Fibroblast of villous mesenchyme (primary cell): ENCODE results near the gene EHD4. TPM values are rescaled to one million over a fixed set of nuclear protein-coding genes. Genes with fewer than 3 reads are reported as not detected.

Source experiments
- DNase-seq: peaks from one replicate; pipeline ENCODE4 v3.0.0-alpha.2; 2010; ENCODE audit warnings: low read depth
- H3K4me3 ChIP-seq: 2 replicates; pipeline ENCODE4 v1.5.1; 2011; ENCODE audit warnings: low read depth, mild to moderate bottlenecking, low read length
- total RNA-seq: library from RNA; depleted of rRNA; stranded (reverse); fragments of >200 nt; gene quantifications from 2 replicates; pipeline ENCODE4 v1.2.3, GENCODE V29; 2012
- TF ChIP-seq, protein P1 (sequence below): IDR thresholded peaks from 2 replicates; pipeline ENCODE4 v1.5.1; 2012; ENCODE audit warnings: low read depth, mild to moderate bottlenecking, low read length; ENCODE audit not compliant: insufficient read depth

EHD4 gene
- total RNA-seq, 1 donor: 19.0 TPM

DNA sequence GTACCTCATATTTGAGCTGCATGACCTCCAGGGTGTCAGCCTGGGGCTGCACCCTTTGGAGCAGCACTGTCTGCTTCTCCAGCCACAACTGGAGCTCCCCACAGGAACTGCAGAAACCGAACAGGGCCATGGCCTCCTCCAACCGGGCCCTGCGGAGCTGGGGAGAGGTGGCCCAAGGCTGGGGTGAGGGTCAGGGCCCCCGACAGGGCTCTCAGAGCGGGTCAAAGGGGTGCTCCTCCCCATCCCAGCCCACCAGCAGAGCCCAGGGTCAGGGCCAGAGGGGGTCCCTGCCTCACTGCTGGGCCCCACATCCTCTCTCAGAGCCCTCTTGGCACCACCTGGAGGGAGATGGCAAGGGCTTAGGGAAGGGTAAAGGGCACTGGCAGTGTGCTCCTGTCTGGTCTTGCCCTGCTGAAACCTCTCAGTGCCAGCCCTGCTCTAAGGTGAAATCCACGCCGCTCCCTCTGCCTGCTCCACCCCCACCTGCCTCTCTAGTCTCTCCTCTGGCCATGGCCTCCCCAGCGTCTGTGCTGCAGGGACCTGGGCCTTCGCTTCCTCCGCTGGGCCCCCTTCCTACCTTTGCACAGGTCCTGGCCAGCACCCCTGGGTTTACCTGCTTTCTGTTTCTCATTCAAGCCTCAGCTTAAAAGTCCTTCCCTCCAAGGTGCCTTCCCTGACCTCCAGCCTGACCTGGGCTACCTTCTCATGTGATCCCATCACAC, 92.0 kb downstream of the EHD4 start:
- DNase-seq: no peak
- TF ChIP-seq, protein P1, sequence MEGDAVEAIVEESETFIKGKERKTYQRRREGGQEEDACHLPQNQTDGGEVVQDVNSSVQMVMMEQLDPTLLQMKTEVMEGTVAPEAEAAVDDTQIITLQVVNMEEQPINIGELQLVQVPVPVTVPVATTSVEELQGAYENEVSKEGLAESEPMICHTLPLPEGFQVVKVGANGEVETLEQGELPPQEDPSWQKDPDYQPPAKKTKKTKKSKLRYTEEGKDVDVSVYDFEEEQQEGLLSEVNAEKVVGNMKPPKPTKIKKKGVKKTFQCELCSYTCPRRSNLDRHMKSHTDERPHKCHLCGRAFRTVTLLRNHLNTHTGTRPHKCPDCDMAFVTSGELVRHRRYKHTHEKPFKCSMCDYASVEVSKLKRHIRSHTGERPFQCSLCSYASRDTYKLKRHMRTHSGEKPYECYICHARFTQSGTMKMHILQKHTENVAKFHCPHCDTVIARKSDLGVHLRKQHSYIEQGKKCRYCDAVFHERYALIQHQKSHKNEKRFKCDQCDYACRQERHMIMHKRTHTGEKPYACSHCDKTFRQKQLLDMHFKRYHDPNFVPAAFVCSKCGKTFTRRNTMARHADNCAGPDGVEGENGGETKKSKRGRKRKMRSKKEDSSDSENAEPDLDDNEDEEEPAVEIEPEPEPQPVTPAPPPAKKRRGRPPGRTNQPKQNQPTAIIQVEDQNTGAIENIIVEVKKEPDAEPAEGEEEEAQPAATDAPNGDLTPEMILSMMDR: no peak
- H3K4me3 ChIP-seq: no peak overlapping the region

DNA sequence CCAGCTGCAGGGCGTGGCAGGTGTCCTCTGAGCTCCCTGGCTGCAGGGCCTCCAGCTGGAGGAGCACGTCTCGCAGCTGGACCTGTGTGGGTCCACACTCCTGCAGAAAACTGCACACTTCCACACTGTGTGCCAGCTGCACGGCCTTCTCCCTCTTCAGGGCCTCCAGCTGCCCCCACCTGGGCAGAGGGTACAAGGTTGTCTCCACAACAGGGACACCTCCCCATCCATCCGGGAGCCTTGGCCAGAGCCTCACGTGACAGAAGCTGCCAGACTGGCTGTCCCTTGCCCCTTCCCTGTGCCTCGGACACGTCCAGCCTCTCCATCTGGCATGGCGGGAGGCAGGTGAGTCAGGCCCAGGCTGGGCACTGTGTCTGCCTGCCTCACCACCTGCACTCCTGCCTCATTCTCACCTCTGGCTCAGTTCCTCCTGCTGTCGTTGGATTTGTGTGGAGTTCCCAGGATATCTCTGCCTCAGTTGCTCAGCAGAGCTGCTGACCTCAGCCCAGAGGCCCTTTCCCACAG, 93.0 kb downstream of the EHD4 start:
- H3K4me3 ChIP-seq: no peak overlapping the region
- DNase-seq: no peak
- TF ChIP-seq, protein P1: no peak

DNA sequence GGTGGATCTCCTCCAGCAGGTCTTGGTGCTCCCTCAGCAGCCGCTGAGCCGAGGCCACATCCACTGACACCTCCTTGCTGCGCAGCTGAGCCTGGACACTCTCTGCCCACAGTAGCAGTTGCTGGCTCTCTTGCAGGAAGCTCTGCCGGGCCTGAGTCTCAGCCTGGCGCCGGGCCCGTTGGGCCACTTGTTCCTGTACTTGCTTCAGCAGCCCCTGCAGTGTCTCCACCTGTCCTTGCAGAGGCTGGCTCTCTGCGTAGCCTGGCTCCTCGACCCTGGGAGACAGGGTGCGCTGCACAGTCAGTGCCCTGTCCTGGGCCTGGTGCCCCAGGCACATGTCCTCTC, 94.0 kb downstream of the EHD4 start:
- TF ChIP-seq, protein P1: no peak
- no peak for DNase-seq
- no peak overlapping the region for H3K4me3 ChIP-seq

DNA sequence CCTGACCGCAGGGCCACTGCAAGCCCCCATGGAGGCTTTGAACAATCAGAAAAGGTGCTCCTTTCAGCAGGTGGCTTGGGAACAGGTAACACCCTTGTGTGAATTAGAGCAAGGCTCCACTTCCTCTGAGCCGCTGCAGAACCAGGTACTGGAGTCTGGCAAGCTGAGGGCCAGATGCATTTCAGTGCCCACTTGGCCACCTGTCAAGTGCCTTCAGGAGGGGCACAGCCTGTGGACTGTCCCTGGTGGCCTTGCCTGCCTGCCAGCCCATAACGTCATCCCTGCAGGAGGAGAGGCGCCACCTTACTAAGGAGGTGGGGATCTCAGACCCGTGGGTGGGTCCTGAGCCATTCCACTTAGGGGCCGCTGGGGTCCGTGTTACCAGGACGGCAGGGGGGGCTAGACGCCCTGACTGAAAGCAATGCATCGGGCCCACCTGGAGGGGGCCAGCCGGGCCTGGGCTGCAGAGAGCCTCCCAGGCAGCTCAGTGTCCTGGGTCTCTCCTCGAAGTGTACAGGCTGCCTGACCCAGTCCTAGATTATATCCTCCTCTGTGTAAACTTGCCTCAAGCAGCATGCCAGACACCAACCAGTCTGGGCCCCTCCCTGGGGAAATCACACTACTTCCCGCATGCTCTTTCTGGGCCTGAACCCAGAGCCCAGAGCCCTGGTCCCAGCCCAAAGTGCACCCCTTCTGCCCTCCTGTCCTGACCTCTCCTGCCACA, 94.6 kb downstream of the EHD4 start:
- DNase-seq: no peak
- TF ChIP-seq, protein P1: no peak
- no peak overlapping the region for H3K4me3 ChIP-seq

DNA sequence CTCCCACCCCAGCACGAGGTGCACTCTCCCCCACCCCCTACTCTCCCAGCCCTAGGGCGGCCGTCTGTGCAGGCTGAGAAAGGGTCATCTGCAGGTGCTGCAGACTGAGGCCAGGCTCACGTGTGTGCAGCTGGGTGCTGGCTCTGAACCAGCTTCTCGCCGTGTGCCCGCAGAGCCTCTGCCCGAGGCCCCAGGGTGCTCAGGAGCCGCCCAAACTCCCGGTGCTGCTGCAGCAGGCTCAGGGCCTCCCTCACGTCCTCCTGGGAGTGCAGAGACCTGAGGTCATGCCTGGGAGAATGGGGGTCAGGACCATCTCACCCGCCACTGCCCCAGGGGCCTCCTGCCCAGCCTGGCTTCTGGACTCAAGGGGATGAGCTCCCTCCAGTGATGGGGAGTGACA, 95.7 kb downstream of the EHD4 start:
- DNase-seq: no peak
- H3K4me3 ChIP-seq: no peak overlapping the region
- TF ChIP-seq, protein P1: no peak

DNA sequence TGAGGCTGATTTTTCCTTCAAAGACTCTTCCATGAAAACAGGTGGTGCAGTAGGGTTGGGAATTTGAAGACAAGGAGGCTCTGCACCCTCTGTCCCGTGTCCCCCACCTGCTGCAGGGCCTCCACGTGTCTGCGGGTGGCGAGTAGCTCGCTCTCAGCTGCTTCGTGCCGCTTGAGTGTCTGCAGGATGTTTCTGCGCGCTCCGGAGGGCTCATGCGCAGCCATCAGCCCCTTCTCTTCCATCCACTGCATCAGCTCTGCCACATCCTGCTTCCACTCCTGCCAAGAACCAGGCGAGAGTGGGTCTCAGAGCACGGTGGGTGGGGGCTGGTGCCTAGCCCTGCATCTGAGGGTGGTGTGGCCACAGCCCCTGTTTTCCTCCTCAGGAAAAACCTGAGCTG, 96.3 kb downstream of the EHD4 start:
- TF ChIP-seq, protein P1: no peak
- no peak for DNase-seq
- H3K4me3 ChIP-seq: no peak overlapping the region
